Nephron progenitor cell (in vitro differentiated cells): ENCODE measurements around the gene SLC36A3.
A peak's percentile ranks its signal among the peaks of the same experiment; 100 is the strongest.
"Not testable (repeated sequence)": the region's sequence is repeated elsewhere in the genome, so short reads cannot be mapped to it uniquely, and the experiment has no call there.

Experiments used
- DNase-seq: peaks from one replicate; pipeline ENCODE4 v3.0.0; 2021
- H3K27ac Mint-ChIP-seq: 2 replicates; pipeline ENCODE4 v1.8.0; 2021; ENCODE audit warnings: mild to moderate bottlenecking, moderate library complexity, mixed read lengths
- H3K27me3 Mint-ChIP-seq: 2 replicates; pipeline ENCODE4 v1.8.0; 2021; ENCODE audit warnings: mild to moderate bottlenecking, low read depth, mixed read lengths; ENCODE audit not compliant: poor library complexity
- H3K36me3 Mint-ChIP-seq: 2 replicates; pipeline ENCODE4 v1.8.0; 2021; ENCODE audit warnings: low read depth, mixed read lengths
- H3K4me1 Mint-ChIP-seq: 2 replicates; pipeline ENCODE4 v1.8.0; 2021; ENCODE audit warnings: mixed read lengths
- H3K4me3 Mint-ChIP-seq: 2 replicates; pipeline ENCODE4 v1.8.0; 2021; ENCODE audit warnings: mild to moderate bottlenecking, moderate library complexity, mixed read lengths
- H3K9me3 Mint-ChIP-seq: 2 replicates; pipeline ENCODE4 v1.8.0; 2021; ENCODE audit warnings: mild to moderate bottlenecking, moderate library complexity, mixed read lengths
- CTCF ChIP-seq: fragments of 200-600 bp; sonication (generic); IDR thresholded peaks from 2 replicates; pipeline ENCODE4 v1.5.0; 2021; ENCODE audit warnings: antibody characterized with exemption

The SLC36A3 gene

DNA sequence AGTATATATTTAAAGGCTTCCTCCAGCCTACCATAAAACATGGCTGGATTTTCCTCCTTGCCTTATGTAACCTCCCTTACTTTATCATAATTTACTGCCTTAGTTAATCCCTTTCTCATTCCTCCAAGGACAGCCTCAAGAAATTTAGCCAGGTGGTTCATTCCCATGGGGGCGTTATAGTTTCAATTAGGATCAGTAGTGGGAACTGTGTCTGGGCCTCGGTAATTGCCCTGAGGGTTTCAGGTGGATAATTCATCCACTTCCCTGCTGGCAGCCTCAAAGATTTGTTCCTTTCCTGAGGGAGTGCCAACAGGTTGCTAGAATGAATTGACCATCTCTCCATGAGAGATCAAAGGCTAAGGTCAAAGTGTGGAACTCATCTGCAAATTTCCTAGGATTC is 54.9 kb downstream of the SLC36A3 start:
- DNase-seq: no peak
- Mint-ChIP-seq H3K36me3 (no peaks in the 10 kb centered on the region), H3K27ac (peak overlapping the region; percentile 58), H3K4me3 (no peak overlapping the region), H3K9me3 (no peaks in the 10 kb centered on the region), H3K27me3 (peaks cover 26% of the 10 kb centered on the region), H3K4me1 (peaks cover 51% of the 10 kb centered on the region)
- no peak for TF ChIP-seq CTCF

DNA sequence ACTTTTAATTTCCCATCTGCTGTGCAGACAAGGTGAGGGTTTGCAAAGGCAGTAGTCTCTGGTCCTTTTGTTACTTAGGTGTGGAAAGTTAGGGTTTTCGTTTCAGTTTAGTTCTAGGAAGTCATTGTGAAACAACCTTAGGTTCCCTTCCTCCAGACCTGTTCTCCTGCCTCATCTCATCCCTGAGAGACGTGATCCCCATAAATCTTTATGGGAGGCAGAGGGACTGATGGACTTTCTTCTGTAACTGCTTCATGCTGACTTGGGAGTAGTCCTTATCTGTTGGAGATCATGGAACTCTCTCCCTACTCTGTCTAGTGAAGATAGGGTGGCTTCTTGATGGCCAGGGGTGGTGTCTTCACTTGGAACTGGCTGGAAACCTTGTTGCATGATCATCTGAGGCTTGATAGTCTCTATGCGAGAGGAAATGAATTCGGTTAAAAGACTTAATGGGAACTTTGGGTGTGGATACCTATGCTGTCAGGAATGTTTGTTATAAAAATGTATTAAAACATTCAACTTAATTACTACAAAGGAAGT is 57.8 kb downstream of the SLC36A3 start:
- TF ChIP-seq CTCF: no peak
- H3K9me3 Mint-ChIP-seq: peaks cover 7% of the 10 kb centered on the region
- no peak overlapping the region for H3K27ac Mint-ChIP-seq
- no peaks in the 10 kb centered on the region for H3K36me3 Mint-ChIP-seq
- no peak for DNase-seq
- H3K27me3 Mint-ChIP-seq: peaks cover 12% of the 10 kb centered on the region
- H3K4me1 Mint-ChIP-seq: peaks cover 39% of the 10 kb centered on the region
- H3K4me3 Mint-ChIP-seq: no peak overlapping the region

DNA sequence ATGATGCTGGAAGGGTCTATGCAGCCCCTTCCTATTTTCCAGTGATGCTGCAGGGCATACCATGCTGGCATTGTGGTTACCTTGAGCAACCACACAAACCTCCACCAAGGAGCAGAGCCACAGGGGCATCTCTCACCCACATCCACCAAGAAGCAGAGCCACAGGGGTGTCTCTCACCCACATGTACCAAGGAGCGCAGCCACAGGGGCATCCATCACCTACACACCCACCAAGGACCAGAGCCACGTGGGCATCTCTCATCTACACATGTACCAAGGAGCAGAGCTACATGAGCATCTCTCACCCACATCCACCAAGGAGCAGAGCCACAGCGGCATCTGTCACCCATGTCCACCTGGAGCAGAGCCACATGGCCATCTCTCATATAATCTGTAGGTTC is 59.4 kb downstream of the SLC36A3 start:
- no peak for DNase-seq
- peaks cover 17% of the 10 kb centered on the region for H3K9me3 Mint-ChIP-seq
- TF ChIP-seq CTCF: no peak
- H3K4me1 Mint-ChIP-seq: peaks cover 30% of the 10 kb centered on the region
- no peaks in the 10 kb centered on the region for H3K36me3 Mint-ChIP-seq
- no peak overlapping the region for H3K4me3 Mint-ChIP-seq
- peaks cover 10% of the 10 kb centered on the region for H3K27me3 Mint-ChIP-seq
- no peak overlapping the region for H3K27ac Mint-ChIP-seq

- Mint-ChIP-seq H3K27ac (no peak overlapping the region), H3K4me3 (no peak overlapping the region), H3K4me1 (peaks cover 30% of the 10 kb centered on the region), H3K27me3 (peaks cover 10% of the 10 kb centered on the region), H3K36me3 (no peaks in the 10 kb centered on the region), H3K9me3 (peaks cover 17% of the 10 kb centered on the region)
- TF ChIP-seq CTCF: no peak
- DNase-seq: no peak
Measured at GRCh38 chr5:151243564-151243963, 60.0 kb downstream of the SLC36A3 start.

DNA sequence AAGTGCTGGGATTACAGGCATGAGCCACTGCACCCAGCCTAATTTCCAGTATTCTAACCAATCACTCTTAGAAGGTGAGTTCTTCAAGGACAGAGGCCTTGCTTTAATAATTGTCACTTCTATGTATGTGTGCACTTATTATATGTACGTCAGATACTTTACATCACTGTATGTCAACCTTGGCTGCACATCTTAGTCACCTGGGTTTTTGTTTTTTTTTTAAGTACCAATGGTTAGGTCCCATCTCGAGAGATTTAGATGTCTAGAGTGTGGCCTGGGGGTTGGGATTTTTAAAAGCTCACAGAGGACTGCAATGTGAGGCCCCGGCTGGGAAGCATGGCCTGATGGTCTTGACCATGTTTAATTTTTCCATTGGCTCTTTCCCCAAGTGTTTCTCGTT is 60.4 kb downstream of the SLC36A3 start:
- peaks cover 10% of the 10 kb centered on the region for H3K27me3 Mint-ChIP-seq
- H3K36me3 Mint-ChIP-seq: no peaks in the 10 kb centered on the region
- no peak overlapping the region for H3K27ac Mint-ChIP-seq
- peaks cover 17% of the 10 kb centered on the region for H3K9me3 Mint-ChIP-seq
- DNase-seq: no peak
- H3K4me1 Mint-ChIP-seq: peaks cover 30% of the 10 kb centered on the region
- no peak overlapping the region for H3K4me3 Mint-ChIP-seq
- TF ChIP-seq CTCF: no peak

DNA sequence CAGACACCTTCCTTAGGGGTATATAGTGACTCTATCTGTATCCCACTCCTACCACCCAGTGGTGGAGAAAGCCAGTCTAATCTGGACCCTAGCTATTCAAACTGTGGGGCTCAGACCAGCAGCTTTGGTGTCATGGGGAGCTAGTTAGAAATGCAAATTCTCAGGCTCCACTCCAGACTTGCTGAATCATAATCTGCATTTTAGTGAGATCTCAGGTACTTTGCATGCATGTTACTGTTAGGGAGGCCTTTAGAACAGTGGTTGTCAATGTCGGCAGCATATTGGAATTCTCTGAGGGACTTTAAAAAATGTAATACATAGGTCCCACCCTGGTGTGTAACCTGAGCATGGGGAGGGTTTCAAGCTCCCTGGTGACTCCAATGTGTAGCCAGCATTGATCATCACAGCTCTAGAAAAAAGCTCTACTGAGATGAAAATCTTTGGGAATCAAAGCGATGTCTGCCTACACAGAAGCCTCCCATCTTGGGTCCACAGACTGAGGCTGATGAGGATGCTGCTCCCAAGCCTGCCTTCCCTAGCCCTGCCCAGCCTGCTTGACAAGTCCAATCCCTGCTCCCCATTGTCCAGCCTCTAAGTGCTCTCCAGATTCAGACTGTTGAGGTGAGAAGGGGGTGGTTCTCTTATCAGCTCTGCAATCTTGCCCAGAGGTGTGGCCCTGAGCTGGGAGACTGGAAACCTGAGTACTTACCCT is 62.5 kb downstream of the SLC36A3 start:
- no peak overlapping the region for H3K27ac Mint-ChIP-seq
- H3K4me3 Mint-ChIP-seq: no peak overlapping the region
- DNase-seq: no peak
- no peaks in the 10 kb centered on the region for H3K36me3 Mint-ChIP-seq
- no peak for TF ChIP-seq CTCF
- H3K9me3 Mint-ChIP-seq: peaks cover 17% of the 10 kb centered on the region
- H3K4me1 Mint-ChIP-seq: peaks cover 29% of the 10 kb centered on the region
- H3K27me3 Mint-ChIP-seq: peaks cover 2% of the 10 kb centered on the region

GRCh38 chr5:151240268-151240835 is 63.2 kb downstream of the SLC36A3 start:
- peaks cover 29% of the 10 kb centered on the region for H3K4me1 Mint-ChIP-seq
- DNase-seq, H3K27ac Mint-ChIP-seq, H3K36me3 Mint-ChIP-seq, H3K4me3 Mint-ChIP-seq, H3K27me3 Mint-ChIP-seq: not testable (repeated sequence)
- H3K9me3 Mint-ChIP-seq: peaks cover 17% of the 10 kb centered on the region
